CD4-positive, alpha-beta T cell treated with Interleukin-6 for 4 hours (primary cell): ENCODE results near the gene CEACAM7.
"Not testable (repeated sequence)": the region's sequence is repeated elsewhere in the genome, so short reads cannot be mapped to it uniquely, and the experiment has no call there.

Source experiments
- DNase-seq: peaks from one replicate; pipeline ENCODE4 v3.0.0-alpha.2; 2020; ENCODE audit warnings: mixed read lengths

The CEACAM7 gene

GRCh38 chr19:41699968-41700323 is 11.9 kb upstream of the CEACAM7 start:
- no peak for DNase-seq

GRCh38 chr19:41699231-41699967 is 11.3 kb upstream of the CEACAM7 start:
- no peak for DNase-seq

- no peak for DNase-seq
Measured at GRCh38 chr19:41698746-41699230, 10.7 kb upstream of the CEACAM7 start.

- no peak for DNase-seq
Measured at GRCh38 chr19:41697198-41697855, 9.3 kb upstream of the CEACAM7 start.

- DNase-seq = no peak
Measured at GRCh38 chr19:41696402-41697197, 8.5 kb upstream of the CEACAM7 start.

GRCh38 chr19:41695745-41696144 is 7.7 kb upstream of the CEACAM7 start:
- no peak for DNase-seq

- DNase-seq = no peak
Measured at GRCh38 chr19:41694831-41695635, 7.0 kb upstream of the CEACAM7 start.

GRCh38 chr19:41694196-41694595 is 6.1 kb upstream of the CEACAM7 start:
- DNase-seq = no peak

- DNase-seq = peak; percentile 16
Measured at GRCh38 chr19:41691268-41691970, 3.3 kb upstream of the CEACAM7 start.

- DNase-seq = no peak
Measured at GRCh38 chr19:41690801-41691065, 2.7 kb upstream of the CEACAM7 start.

GRCh38 chr19:41689993-41690800 is 2.1 kb upstream of the CEACAM7 start:
- DNase-seq = no peak

- DNase-seq = no peak
Measured at GRCh38 chr19:41688687-41689086, 617 bp upstream of the CEACAM7 start.

- no peak for DNase-seq
Measured at GRCh38 chr19:41687419-41687818, 651 bp downstream of the CEACAM7 start.

- DNase-seq = no peak
Measured at GRCh38 chr19:41682437-41682836, 5.6 kb downstream of the CEACAM7 start.

- no peak for DNase-seq
Measured at GRCh38 chr19:41671486-41671885, 16.6 kb downstream of the CEACAM7 start.

- DNase-seq = no peak
Measured at GRCh38 chr19:41670755-41671154, 17.3 kb downstream of the CEACAM7 start.

- no peak for DNase-seq
Measured at GRCh38 chr19:41668315-41668714, 19.8 kb downstream of the CEACAM7 start.

GRCh38 chr19:41666075-41666474 is 22.0 kb downstream of the CEACAM7 start:
- no peak for DNase-seq

- DNase-seq = peak; percentile 8
Measured at GRCh38 chr19:41657157-41657556, 30.9 kb downstream of the CEACAM7 start.

- not testable (repeated sequence) for DNase-seq
Measured at GRCh38 chr19:41656756-41657155, 31.3 kb downstream of the CEACAM7 start.

GRCh38 chr19:41652250-41652649 is 35.8 kb downstream of the CEACAM7 start:
- no peak for DNase-seq

GRCh38 chr19:41649827-41650226 is 38.2 kb downstream of the CEACAM7 start:
- DNase-seq = no peak
